Activated CD4-positive, CD25-positive, alpha-beta regulatory T cell treated with anti-CD3 and anti-CD28 coated beads, Interleukin-2, amount 50 U/mL, for 72 hours (primary cell): ENCODE measurements around the gene P4HA1.

Experiments used
- DNase-seq: peaks from one replicate; pipeline ENCODE4 v3.0.0; 2021

The P4HA1 gene

GRCh38 chr10:72976886-72977285, 119.8 kb downstream of the P4HA1 start:
- no peak for DNase-seq
